GM12801 (cell line): ENCODE measurements around the gene SNAP25.

Experiments
- TF ChIP-seq, protein P1 (sequence below): IDR thresholded peaks from one replicate; pipeline ENCODE4 v1.5.1; 2011; ENCODE audit warnings: control low read depth; ENCODE audit not compliant: insufficient read length; ENCODE audit errors: extremely low read depth

Gene SNAP25

DNA sequence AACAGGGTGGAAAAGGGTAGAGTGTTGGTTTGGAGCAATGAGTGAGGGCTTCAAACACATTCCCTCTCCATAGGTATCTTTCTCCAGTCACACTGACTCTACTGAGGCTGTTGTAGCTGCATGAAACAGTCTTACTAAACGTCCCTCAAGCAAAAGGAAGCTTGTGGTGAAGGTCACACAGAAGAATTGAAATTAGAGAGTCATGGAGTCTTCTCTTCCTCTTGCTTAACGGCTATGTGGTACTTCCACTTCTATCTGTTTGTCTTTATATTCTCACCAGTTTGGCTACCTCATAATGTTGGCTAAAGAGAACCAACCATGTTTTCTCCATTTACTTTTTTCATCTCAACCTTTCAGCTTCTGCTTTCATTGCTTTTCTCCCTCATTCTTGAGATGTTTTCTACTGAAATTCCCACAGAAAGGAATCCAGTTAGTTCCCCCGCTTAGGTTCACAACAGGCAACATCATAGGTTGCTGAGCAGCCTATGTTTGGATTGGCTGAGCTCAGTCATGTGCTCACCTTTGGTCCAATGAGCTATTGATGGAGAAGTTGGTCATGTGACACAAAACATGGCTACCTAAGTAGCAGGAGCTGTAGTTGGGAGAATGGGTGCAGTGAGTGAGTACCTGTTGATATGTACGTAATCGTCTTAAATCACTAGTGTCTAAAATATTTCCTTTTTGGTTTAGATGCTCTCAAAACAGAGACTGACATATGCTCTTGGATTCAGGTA, 99.8 kb downstream of the SNAP25 start:
- TF ChIP-seq, protein P1, sequence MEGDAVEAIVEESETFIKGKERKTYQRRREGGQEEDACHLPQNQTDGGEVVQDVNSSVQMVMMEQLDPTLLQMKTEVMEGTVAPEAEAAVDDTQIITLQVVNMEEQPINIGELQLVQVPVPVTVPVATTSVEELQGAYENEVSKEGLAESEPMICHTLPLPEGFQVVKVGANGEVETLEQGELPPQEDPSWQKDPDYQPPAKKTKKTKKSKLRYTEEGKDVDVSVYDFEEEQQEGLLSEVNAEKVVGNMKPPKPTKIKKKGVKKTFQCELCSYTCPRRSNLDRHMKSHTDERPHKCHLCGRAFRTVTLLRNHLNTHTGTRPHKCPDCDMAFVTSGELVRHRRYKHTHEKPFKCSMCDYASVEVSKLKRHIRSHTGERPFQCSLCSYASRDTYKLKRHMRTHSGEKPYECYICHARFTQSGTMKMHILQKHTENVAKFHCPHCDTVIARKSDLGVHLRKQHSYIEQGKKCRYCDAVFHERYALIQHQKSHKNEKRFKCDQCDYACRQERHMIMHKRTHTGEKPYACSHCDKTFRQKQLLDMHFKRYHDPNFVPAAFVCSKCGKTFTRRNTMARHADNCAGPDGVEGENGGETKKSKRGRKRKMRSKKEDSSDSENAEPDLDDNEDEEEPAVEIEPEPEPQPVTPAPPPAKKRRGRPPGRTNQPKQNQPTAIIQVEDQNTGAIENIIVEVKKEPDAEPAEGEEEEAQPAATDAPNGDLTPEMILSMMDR, result no peak

DNA sequence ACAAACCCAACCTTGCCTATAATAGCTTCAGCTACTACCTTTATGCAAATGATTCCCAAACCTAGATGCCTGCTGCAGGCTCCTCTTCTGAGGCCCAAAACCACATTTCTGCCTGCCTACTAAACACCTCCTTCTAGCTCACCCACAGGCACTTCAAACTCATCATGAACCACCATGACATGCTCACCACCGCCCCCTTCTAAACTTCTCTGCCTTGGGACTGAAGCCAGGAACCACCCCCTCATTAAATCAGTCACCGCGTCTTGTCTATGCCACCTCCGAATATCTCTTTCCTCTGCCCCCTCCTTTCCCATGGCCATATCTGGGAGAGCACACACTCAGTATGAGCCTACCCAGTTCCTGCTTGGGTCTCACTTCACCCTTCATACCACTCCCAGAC, 101.2 kb downstream of the SNAP25 start:
- TF ChIP-seq, protein P1, result no peak

DNA sequence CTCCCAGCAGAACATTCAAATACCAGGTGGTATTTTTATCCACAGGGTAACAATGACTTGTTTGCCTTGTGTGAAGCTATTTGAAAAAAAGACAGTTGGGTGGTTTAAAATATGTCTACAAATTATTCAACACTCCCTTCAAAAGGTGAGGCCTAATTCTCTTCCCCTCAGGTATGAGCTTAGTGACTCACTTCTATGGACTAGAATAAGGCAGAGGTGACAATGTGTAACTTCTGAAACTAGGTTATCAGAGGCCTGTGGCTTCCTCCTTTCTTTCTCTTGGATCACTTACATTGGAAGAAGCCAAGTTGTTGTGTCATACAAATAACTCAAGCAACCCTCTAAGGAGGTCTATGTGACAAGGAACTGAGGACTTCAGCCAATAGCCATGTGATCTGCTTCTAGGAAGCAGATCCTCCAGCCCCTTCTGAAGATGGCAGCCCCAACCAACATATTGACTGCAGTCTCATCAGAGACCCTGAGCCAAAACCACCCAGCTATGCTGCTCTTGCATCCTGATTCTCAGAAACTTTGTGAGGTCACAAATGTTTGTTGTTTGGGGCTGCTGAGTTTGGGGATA, 102.6 kb downstream of the SNAP25 start:
- TF ChIP-seq, protein P1, result no peak

DNA sequence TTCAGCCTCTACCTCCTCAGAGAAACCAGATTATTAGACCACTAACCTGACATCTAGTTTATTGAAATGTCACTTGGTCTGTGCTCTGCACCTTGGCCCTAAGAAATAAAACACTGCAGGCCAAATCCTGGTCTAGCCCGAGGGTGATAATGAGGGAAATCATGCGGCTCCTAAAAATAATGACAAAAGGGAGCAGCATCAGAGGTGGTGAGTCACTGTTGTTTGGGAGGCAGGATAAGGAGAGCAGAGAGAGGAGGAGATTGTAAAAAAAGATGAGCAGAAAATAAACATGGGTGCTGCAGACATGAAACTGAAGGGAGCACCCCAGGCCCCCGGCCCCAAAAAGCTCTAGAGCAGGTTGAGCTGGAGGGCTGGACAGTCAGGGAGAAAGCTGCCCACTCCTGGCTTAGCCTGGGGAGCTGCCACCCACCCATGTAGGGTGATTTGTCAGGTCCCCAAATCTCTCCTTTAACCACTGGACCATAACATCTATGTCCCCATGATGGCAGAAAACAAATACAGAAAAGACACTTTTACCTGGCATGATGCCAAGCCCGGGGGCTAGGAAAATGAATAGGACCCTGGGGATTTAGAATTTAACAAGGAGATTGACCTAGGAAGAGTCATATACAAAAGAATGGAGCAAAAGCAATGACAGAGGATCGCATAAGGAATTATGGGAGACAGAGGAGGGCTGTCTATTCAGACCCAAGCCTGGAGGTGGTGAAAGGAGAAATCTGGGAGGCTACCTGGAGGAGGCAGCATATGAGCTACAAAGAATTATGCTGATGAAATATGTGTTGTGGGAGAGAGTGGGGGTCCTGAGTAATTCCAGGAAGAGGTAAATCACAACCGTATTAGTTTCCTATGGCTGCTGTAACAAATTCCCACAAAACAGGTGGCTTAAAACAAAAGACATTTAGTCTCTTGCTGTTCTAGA, 103.7 kb downstream of the SNAP25 start:
- TF ChIP-seq, protein P1, result no peak

DNA sequence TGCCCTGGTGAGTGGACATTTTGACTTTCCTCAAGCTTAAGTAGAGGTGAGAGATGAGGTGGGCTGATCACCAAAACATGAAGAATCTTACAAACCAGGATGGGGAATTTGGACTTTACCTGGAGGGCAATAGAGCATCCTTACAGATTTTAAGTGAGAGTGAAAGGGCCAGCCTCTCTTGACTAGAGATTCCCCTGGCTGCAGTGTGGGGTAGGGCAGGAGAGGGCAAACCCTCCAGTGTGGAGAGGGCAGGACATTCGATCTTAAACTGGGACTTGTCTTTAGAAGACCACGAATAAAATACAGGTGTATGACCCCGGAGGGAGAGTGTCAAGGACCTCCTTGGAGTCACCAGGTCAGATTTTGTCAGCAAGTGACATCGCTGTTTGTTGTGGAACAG, 105.1 kb downstream of the SNAP25 start:
- TF ChIP-seq, protein P1, result no peak

DNA sequence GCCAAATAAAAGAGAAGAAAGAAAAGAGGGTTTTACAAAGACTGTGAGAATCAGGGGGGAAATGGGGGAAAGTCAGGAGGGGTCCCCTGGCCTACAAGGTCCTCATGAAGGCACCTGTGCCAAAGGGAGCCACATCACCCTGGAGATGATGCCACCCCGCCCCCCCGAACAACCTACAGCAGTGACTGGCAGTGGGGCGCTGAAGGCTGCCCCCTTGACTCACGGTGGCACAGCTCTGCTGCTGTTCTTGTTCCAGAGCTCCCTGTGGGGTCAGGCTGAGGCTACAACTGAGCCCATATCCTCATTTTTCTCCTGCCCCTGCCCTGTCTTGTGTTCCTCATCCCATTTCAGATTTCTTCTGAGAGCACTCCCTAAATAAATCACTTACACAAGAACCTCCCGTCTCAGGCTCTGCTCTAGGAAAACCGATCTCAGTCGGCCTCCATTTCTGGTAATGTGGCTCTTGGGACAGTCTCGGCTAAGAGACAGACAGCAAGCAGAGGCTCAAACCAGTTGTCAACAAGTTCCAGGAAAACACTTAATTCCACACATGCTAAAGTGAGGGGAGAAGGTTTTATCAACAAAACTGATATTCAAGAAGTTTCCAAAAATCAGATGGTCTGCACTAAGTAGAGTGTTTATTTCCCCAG, 105.7 kb downstream of the SNAP25 start:
- TF ChIP-seq, protein P1, result no peak

DNA sequence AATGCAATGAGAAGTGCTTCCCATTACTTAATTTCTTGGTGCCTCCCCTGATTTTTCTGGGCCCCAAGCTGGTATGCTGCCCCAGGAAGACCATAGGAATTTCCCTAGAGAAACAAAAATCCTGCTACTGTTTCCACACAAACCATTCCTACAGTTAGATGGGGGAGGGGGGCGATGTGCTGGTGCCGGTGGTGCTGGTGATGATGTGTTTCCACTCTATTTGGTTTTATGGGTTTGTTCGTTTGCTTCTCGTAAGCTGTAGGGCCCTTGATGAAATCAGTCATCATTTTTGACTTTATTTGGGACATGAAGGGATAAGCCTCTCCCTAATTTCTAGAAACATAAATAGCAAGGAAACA, 110.2 kb downstream of the SNAP25 start:
- TF ChIP-seq, protein P1, result no peak
